Smooth muscle cell (in vitro differentiated cells): ENCODE data around the gene RPS19BP1. TPM values are rescaled to one million over a fixed set of nuclear protein-coding genes. Genes with fewer than 3 reads are reported as not detected.

Experiments
- DNase-seq: peaks from one replicate; lab custom pipeline; 2025; ENCODE audit not compliant: unreplicated experiment; lab: John Stamatoyannopoulos, UW
- H2AFZ ChIP-seq: fragments of 200-600 bp; sonication (generic); 2 replicates; pipeline ENCODE4 v1.6.0; 2016; ENCODE audit warnings: antibody characterized with exemption, low read depth, mild to moderate bottlenecking
- H3F3A ChIP-seq: fragments of 200-600 bp; sonication (generic); 2 replicates; pipeline ENCODE4 v1.6.0; 2017; ENCODE audit warnings: antibody characterized with exemption, low read depth
- H3K27ac ChIP-seq: fragments of 200-600 bp; sonication (generic); 2 replicates; pipeline ENCODE4 v1.5.1; 2016; ENCODE audit warnings: low read depth, mild to moderate bottlenecking
- H3K27me3 ChIP-seq: fragments of 200-600 bp; sonication (generic); 2 replicates; pipeline ENCODE4 v1.6.1; 2016; ENCODE audit warnings: low read depth, mild to moderate bottlenecking
- H3K36me3 ChIP-seq: fragments of 200-600 bp; sonication (generic); 2 replicates; pipeline ENCODE4 v1.5.1; 2016; ENCODE audit warnings: low read depth
- H3K4me1 ChIP-seq: fragments of 200-600 bp; sonication (generic); 2 replicates; pipeline ENCODE4 v1.5.1; 2016; ENCODE audit warnings: low read depth
- H3K4me2 ChIP-seq: fragments of 200-600 bp; sonication (generic); 2 replicates; pipeline ENCODE4 v1.6.0; 2016; ENCODE audit warnings: mild to moderate bottlenecking
- H3K4me3 ChIP-seq: fragments of 200-600 bp; sonication (generic); 2 replicates; pipeline ENCODE4 v1.5.1; 2016; ENCODE audit warnings: mild to moderate bottlenecking
- H3K79me2 ChIP-seq: fragments of 200-600 bp; sonication (generic); 2 replicates; pipeline ENCODE4 v1.6.0; 2016; ENCODE audit warnings: low read depth, mild to moderate bottlenecking
- H3K9ac ChIP-seq: fragments of 200-600 bp; sonication (generic); 2 replicates; pipeline ENCODE4 v1.6.0; 2016; ENCODE audit warnings: low read depth
- H3K9me3 ChIP-seq: fragments of 200-600 bp; sonication (generic); replicated peaks from 2 replicates; pipeline ENCODE4 v1.5.1; 2016; ENCODE audit warnings: low read depth
- H4K20me1 ChIP-seq: fragments of 200-600 bp; sonication (generic); 2 replicates; pipeline ENCODE4 v1.6.0; 2016; ENCODE audit warnings: low read depth
- WGBS: methylation state at CpG from one replicate; pipeline ENCODE4 v1.1.7; 2016; ENCODE audit warnings: low lambda C conversion rate; 5-methylcytosine and 5-hydroxymethylcytosine counted together
- polyA plus RNA-seq: library from polyadenylated mRNA; unstranded; fragments of >200 nt; fragmentation: Nextera tagmentation; extraction: Ambion mirVana; gene quantifications from 2 replicates; pipeline ENCODE4 v1.2.1, GENCODE V29; 2016
- total RNA-seq: library from RNA; depleted of rRNA; stranded (reverse); fragments of >200 nt; gene quantifications from 2 replicates; pipeline ENCODE4 v1.2.3, GENCODE V29; 2014
- TF ChIP-seq, protein P1 (sequence below): fragments of 200-600 bp; sonication (generic); IDR thresholded peaks from 2 replicates; pipeline ENCODE4 v1.5.1; 2017; ENCODE audit warnings: borderline replicate concordance, mild to moderate bottlenecking, antibody characterized with exemption; ENCODE audit not compliant: insufficient read depth, poor library complexity, severe bottlenecking

The RPS19BP1 gene
- total and polyA plus RNA-seq, 2 experiments from 2014 or later: 71.6 to 97.1 TPM

- no peak overlapping the region for H3K27ac ChIP-seq
- no peak for DNase-seq
- TF ChIP-seq, protein P1, sequence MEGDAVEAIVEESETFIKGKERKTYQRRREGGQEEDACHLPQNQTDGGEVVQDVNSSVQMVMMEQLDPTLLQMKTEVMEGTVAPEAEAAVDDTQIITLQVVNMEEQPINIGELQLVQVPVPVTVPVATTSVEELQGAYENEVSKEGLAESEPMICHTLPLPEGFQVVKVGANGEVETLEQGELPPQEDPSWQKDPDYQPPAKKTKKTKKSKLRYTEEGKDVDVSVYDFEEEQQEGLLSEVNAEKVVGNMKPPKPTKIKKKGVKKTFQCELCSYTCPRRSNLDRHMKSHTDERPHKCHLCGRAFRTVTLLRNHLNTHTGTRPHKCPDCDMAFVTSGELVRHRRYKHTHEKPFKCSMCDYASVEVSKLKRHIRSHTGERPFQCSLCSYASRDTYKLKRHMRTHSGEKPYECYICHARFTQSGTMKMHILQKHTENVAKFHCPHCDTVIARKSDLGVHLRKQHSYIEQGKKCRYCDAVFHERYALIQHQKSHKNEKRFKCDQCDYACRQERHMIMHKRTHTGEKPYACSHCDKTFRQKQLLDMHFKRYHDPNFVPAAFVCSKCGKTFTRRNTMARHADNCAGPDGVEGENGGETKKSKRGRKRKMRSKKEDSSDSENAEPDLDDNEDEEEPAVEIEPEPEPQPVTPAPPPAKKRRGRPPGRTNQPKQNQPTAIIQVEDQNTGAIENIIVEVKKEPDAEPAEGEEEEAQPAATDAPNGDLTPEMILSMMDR: no peak
- H3K36me3 ChIP-seq: no peaks in the 10 kb centered on the region
- H3K9ac ChIP-seq: no peak overlapping the region
- no peak overlapping the region for H3K4me2 ChIP-seq
- H4K20me1 ChIP-seq: no peaks in the 10 kb centered on the region
- H3F3A ChIP-seq: no peaks in the 10 kb centered on the region
- H2AFZ ChIP-seq: no peak overlapping the region
- no peaks in the 10 kb centered on the region for H3K9me3 ChIP-seq
- H3K4me3 ChIP-seq: no peak overlapping the region
- H3K27me3 ChIP-seq: peaks cover 5% of the 10 kb centered on the region
- 87% methylated on average over 14 of the region's 14 CpGs for WGBS
- H3K79me2 ChIP-seq: no peaks in the 10 kb centered on the region
- H3K4me1 ChIP-seq: no peaks in the 10 kb centered on the region
Observed at GRCh38 chr22:39567135-39567946, 34.8 kb upstream of the RPS19BP1 start.

DNA sequence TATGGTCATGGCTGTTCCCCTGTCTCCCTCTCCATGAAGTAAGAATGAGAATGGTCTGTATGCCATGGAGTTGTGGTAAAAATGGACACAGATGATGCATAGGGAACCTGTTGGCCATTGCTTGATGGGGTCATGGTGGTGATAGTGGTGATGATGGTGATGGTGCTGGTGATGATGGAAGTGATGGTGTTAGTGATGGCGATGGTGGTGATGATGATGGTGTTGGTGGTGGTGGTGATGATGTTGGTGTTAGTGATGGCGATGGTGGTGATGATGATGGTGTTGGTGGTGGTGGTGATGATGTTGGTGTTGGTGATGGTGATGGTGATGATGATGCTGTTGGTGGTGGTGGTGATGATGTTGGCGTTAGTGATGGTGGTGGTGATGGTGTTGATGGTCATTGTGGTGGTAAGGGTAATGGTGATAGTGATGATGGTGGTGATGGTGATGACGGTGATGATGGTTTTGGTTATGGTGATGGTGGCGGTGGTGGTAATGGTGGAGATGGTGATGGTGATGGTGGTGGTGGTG is 32.9 kb upstream of the RPS19BP1 start:
- 91% methylated on average over 5 of the region's 5 CpGs for WGBS
- no peak for DNase-seq

GRCh38 chr22:39563571-39564428 is 31.3 kb upstream of the RPS19BP1 start:
- Histone ChIP-seq H3K27me3 (peaks cover 39% of the 10 kb centered on the region), H3K9me3 (no peaks in the 10 kb centered on the region), H3F3A (no peaks in the 10 kb centered on the region), H3K36me3 (no peaks in the 10 kb centered on the region), H3K4me1 (no peaks in the 10 kb centered on the region), H4K20me1 (no peaks in the 10 kb centered on the region), H3K4me3 (no peak overlapping the region), H3K27ac (no peak overlapping the region), H3K79me2 (no peaks in the 10 kb centered on the region), H3K9ac (no peak overlapping the region), H3K4me2 (no peak overlapping the region), H2AFZ (no peak overlapping the region)
- no peak for DNase-seq
- TF ChIP-seq, protein P1: no peak
- 89% methylated on average over 7 of the region's 7 CpGs for WGBS

More for the DNA sequence above, 32.9 kb upstream of the RPS19BP1 start:
- no peak overlapping the region for H3K4me3 ChIP-seq
- no peaks in the 10 kb centered on the region for H3K4me1 ChIP-seq
- no peak overlapping the region for H2AFZ ChIP-seq
- no peaks in the 10 kb centered on the region for H3K9me3 ChIP-seq
- no peak overlapping the region for H3K9ac ChIP-seq
- no peaks in the 10 kb centered on the region for H4K20me1 ChIP-seq
- peaks cover 22% of the 10 kb centered on the region for H3K27me3 ChIP-seq
- H3K36me3 ChIP-seq: no peaks in the 10 kb centered on the region
- no peaks in the 10 kb centered on the region for H3F3A ChIP-seq
- no peak overlapping the region for H3K4me2 ChIP-seq
- TF ChIP-seq, protein P1: no peak
- no peak overlapping the region for H3K27ac ChIP-seq
- no peaks in the 10 kb centered on the region for H3K79me2 ChIP-seq
